ENCODE data around the gene EML1.

Gene EML1

DNA sequence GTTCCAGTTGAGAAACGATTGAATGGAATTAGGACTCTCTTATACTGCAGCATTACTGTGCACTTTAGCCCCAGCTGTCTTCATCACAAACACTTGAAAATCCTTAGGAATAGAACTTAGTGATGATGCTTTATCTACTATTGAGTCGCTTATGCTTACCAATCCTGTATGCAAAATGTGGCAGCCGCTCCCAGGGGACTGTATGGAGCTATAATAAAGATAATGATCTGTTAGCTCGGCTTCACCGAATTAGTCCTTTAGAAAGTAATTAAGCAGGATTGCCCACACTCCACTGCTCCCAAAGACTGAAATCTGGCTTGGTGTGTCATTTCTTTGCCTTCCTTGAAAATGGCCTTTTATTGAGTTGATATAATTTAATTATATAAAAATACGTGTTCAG lies 10.6 kb downstream of the EML1 start:
- DNase-seq: no peak
- 92% methylated on average over 4 of the region's 6 CpGs for WGBS (ENCODE audit: insufficient coverage)
- Histone ChIP-seq H3K27me3 (replicated peaks in 2 of 5; ENCODE audit: control insufficient read depth in 4 of 5, insufficient read depth in 5 of 5, low read length in 4 of 5) (peaks cover 9 to 94% (median 44%) of the 10 kb centered on the region in 5 experiments), H3K4me3 (ENCODE audit: control insufficient read depth in 1 of 7, extremely low read depth in 1 of 7, insufficient read depth in 4 of 7, low read depth in 2 of 7, low read length in 6 of 7) (no peak overlapping the region), H3K4me1 (ENCODE audit: control extremely low read depth in 1 of 4, control insufficient read depth in 4 of 4, insufficient read depth in 4 of 4, low read length in 3 of 4) (no peaks in the 10 kb centered on the region), H3K9me3 (ENCODE audit: control extremely low read depth in 1 of 5, control insufficient read depth in 4 of 5, insufficient read depth in 2 of 5, low read depth in 1 of 5, low read length in 4 of 5) (no peaks in the 10 kb centered on the region), H3K27ac (ENCODE audit: insufficient read depth in 1 of 2, low read depth in 1 of 2, low read length in 2 of 2, poor library complexity in 1 of 2, severe bottlenecking in 2 of 2) (no peak overlapping the region), H3K36me3 (ENCODE audit: control insufficient read depth in 4 of 4, insufficient read depth in 4 of 4, low read length in 3 of 4) (no peaks in the 10 kb centered on the region)
- ChIA-PET CTCF (no interaction called here), POLR2A (no interaction called here)

DNA sequence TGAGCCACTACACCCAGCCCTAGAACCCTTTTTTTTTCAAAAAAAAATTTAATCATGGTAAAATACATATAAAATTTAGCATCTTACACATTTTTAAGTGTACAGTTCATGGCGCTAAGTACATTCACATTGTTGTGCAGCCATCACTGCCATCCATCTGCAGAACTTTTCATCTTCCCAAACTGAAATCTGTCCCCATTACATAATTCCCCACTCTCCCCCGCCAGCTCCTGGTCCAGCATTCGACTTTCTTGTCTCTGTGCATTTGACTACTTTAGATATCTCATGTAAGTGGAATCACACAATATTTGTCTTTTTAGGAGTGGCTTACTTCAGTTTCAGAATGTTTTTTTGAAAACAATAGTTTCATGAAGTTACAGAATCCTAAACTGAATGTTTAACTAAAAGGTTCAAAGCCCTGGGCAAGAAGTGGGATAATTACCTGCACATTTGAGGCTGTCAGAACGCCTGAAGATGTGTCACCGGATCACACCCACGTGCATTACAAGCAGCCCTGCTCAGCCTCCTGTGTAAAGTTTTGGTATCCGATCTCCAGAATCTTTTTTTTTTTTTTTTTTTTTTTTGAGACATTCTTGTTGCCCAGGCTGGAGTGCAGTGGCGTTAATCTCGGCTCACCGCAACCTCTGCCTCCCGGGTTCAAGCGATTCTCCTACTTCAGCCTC lies 12.7 kb downstream of the EML1 start:
- DNase-seq: no peak
- H3K27me3 ChIP-seq (replicated peaks in 2 of 5; ENCODE audit: control insufficient read depth in 4 of 5, insufficient read depth in 5 of 5, low read length in 4 of 5): peaks cover 15 to 93% (median 43%) of the 10 kb centered on the region in 5 experiments
- H3K9me3 ChIP-seq (ENCODE audit: control extremely low read depth in 1 of 5, control insufficient read depth in 4 of 5, insufficient read depth in 2 of 5, low read depth in 1 of 5, low read length in 4 of 5): no peaks in the 10 kb centered on the region
- ChIA-PET POLR2A (no interaction called here), CTCF (interaction anchor here (0.6 to 2.2 kb wide), 3 partner anchors 8 to 67 kb away, joined by 4 to 5 read pairs (median 4); no protein-coding TSS in a partner anchor)
- H3K4me3 ChIP-seq (ENCODE audit: control insufficient read depth in 1 of 7, extremely low read depth in 1 of 7, insufficient read depth in 4 of 7, low read depth in 2 of 7, low read length in 6 of 7): no peak overlapping the region
- no peaks in the 10 kb centered on the region for H3K4me1 ChIP-seq (ENCODE audit: control extremely low read depth in 1 of 4, control insufficient read depth in 4 of 4, insufficient read depth in 4 of 4, low read length in 3 of 4)
- H3K36me3 ChIP-seq (ENCODE audit: control insufficient read depth in 4 of 4, insufficient read depth in 4 of 4, low read length in 3 of 4): no peaks in the 10 kb centered on the region
- H3K27ac ChIP-seq (ENCODE audit: insufficient read depth in 1 of 2, low read depth in 1 of 2, low read length in 2 of 2, poor library complexity in 1 of 2, severe bottlenecking in 2 of 2): no peak overlapping the region
- 96% methylated on average over 6 of the region's 12 CpGs for WGBS (ENCODE audit: insufficient coverage)

DNA sequence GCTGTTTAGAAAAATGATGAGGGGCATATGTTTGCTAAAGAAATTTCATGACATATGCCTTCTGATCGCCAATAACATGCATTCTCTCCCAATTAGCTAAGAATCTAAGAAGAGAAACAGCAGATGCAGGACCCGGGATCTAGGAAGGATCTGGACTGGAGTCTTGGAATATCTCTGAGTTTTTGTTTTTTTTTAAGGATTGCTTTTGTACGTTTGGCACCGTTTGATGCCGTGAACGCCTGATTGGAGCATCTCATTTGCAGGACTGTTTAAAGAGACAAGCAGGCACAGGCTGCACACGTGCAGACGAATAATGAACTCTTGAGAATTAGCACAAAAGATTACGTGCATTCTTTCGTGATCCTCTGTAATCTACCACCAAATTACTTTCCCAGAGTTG lies 13.6 kb downstream of the EML1 start:
- CTCF ChIA-PET: interaction anchor here (0.6 to 2.2 kb wide), 3 partner anchors 9 to 68 kb away, joined by 4 to 5 read pairs (median 4); no protein-coding TSS in a partner anchor
- POLR2A ChIA-PET: no interaction called here
- Histone ChIP-seq H3K4me1 (ENCODE audit: control extremely low read depth in 1 of 4, control insufficient read depth in 4 of 4, insufficient read depth in 4 of 4, low read length in 3 of 4) (no peaks in the 10 kb centered on the region), H3K4me3 (ENCODE audit: control insufficient read depth in 1 of 7, extremely low read depth in 1 of 7, insufficient read depth in 4 of 7, low read depth in 2 of 7, low read length in 6 of 7) (no peak overlapping the region), H3K27me3 (replicated peaks in 2 of 5; ENCODE audit: control insufficient read depth in 4 of 5, insufficient read depth in 5 of 5, low read length in 4 of 5) (peaks cover 15 to 96% (median 48%) of the 10 kb centered on the region in 5 experiments), H3K9me3 (ENCODE audit: control extremely low read depth in 1 of 5, control insufficient read depth in 4 of 5, insufficient read depth in 2 of 5, low read depth in 1 of 5, low read length in 4 of 5) (no peaks in the 10 kb centered on the region), H3K36me3 (ENCODE audit: control insufficient read depth in 4 of 4, insufficient read depth in 4 of 4, low read length in 3 of 4) (no peaks in the 10 kb centered on the region), H3K27ac (ENCODE audit: insufficient read depth in 1 of 2, low read depth in 1 of 2, low read length in 2 of 2, poor library complexity in 1 of 2, severe bottlenecking in 2 of 2) (no peak overlapping the region)
- no peak for DNase-seq
- WGBS (ENCODE audit: insufficient coverage): 92% methylated on average over 9 of the region's 10 CpGs

DNA sequence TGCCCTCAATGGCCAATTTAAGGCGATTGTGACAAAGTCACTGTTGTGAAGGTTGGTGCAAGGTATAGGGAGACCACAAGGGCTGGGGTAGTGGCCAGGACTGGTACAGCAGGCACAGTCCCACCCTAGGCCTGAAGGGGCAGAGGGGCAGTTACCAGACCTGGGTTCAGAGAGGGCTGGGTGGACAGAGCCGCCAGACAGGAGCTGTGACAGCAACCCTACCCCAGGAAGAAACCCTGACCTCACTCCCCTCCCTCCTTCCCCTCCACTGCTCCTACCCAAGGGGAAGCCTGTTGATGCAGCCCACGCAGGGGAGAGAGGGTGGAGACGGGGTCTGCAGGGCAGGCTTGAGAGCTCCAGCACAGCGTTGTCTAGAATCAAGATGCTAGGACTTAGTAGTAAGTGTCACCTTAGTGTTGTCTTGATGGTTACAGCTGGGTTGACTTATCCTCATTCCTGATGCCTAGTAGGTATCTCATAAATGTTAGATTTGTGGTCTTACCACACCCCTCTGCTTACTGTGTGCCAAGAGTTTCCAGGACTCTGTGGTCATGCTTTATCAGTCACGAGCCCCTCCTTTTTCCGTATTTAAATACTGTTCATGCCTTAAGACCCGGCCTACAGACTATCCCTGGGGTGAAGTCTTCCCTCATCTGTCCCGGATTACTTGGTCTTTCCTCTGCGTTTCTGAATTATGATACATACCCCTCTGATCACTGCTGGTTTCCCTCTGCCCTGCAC lies 14.4 kb downstream of the EML1 start:
- POLR2A ChIA-PET: no interaction called here
- 94% methylated on average over 9 of the region's 10 CpGs for WGBS (ENCODE audit: insufficient coverage)

DNA sequence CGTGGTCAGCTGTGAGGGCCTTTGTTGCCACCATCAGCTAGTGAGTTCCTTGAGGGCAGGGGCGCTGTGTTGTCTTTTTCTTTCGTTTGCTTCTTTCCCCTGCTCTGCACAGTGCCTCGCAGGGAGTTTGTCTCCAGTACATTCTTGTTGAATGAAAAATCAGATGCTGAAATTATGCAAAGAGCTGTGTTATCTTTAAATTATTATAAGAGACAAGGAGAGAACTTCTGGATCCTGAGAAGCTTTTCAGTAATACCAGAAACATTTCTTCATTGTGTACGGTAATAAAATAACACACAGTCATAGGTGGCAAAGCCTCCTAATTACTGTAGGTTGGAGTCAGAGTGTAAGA lies 14.9 kb downstream of the EML1 start:
- no peak for DNase-seq
- CTCF ChIA-PET: interaction anchor here (0.9 to 1.4 kb wide), 3 partner anchors 12 to 14 kb away, joined by 3 to 5 read pairs (median 3); partner anchors contain the start of gene EML1
- Histone ChIP-seq H3K4me1 (ENCODE audit: control extremely low read depth in 1 of 4, control insufficient read depth in 4 of 4, insufficient read depth in 4 of 4, low read length in 3 of 4) (no peaks in the 10 kb centered on the region), H3K27me3 (replicated peaks in 2 of 5; ENCODE audit: control insufficient read depth in 4 of 5, insufficient read depth in 5 of 5, low read length in 4 of 5) (peaks cover 15 to 95% (median 58%) of the 10 kb centered on the region in 5 experiments), H3K36me3 (ENCODE audit: control insufficient read depth in 4 of 4, insufficient read depth in 4 of 4, low read length in 3 of 4) (no peaks in the 10 kb centered on the region), H3K9me3 (ENCODE audit: control extremely low read depth in 1 of 5, control insufficient read depth in 4 of 5, insufficient read depth in 2 of 5, low read depth in 1 of 5, low read length in 4 of 5) (no peaks in the 10 kb centered on the region), H3K4me3 (ENCODE audit: control insufficient read depth in 1 of 7, extremely low read depth in 1 of 7, insufficient read depth in 4 of 7, low read depth in 2 of 7, low read length in 6 of 7) (no peak overlapping the region), H3K27ac (ENCODE audit: insufficient read depth in 1 of 2, low read depth in 1 of 2, low read length in 2 of 2, poor library complexity in 1 of 2, severe bottlenecking in 2 of 2) (no peak overlapping the region)
- WGBS (ENCODE audit: insufficient coverage): 94% methylated on average over 3 of the region's 5 CpGs
- POLR2A ChIA-PET: no interaction called here

More for the DNA sequence above, 14.4 kb downstream of the EML1 start:
- peak in 1 of 3 donors; percentile 29 for DNase-seq
- H3K4me3 ChIP-seq (ENCODE audit: control insufficient read depth in 1 of 7, extremely low read depth in 1 of 7, insufficient read depth in 4 of 7, low read depth in 2 of 7, low read length in 6 of 7): no peak overlapping the region
- H3K27me3 ChIP-seq (replicated peaks in 2 of 5; ENCODE audit: control insufficient read depth in 4 of 5, insufficient read depth in 5 of 5, low read length in 4 of 5): peaks cover 15 to 96% (median 55%) of the 10 kb centered on the region in 5 experiments
- CTCF ChIA-PET: interaction anchor here (0.9 to 1.4 kb wide), 3 partner anchors 12 to 14 kb away, joined by 3 to 5 read pairs (median 3); partner anchors contain the start of gene EML1
- H3K9me3 ChIP-seq (ENCODE audit: control extremely low read depth in 1 of 5, control insufficient read depth in 4 of 5, insufficient read depth in 2 of 5, low read depth in 1 of 5, low read length in 4 of 5): no peaks in the 10 kb centered on the region
- H3K36me3 ChIP-seq (ENCODE audit: control insufficient read depth in 4 of 4, insufficient read depth in 4 of 4, low read length in 3 of 4): no peaks in the 10 kb centered on the region
- no peaks in the 10 kb centered on the region for H3K4me1 ChIP-seq (ENCODE audit: control extremely low read depth in 1 of 4, control insufficient read depth in 4 of 4, insufficient read depth in 4 of 4, low read length in 3 of 4)
- H3K27ac ChIP-seq (ENCODE audit: insufficient read depth in 1 of 2, low read depth in 1 of 2, low read length in 2 of 2, poor library complexity in 1 of 2, severe bottlenecking in 2 of 2): no peak overlapping the region

DNA sequence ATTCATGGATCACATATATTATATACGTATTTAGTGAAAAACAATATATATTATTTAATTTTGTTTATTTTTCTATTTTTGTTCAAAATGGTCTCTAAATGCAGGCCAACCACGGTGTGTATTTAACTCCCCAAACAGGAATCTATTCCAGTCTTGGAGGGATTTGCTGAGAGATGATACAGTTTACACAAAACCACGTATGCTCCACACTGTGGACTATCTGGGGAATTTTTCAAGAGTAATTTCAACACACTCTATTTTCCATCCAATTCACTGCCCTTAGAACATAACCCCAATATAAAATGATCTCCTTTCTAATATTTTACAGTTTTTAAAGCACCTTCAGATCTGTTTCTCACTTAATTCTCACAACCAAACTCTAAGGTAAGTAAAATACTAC lies 15.3 kb downstream of the EML1 start:
- ChIA-PET CTCF (interaction anchor here (0.9 to 1.4 kb wide), 3 partner anchors 11 to 15 kb away, joined by 3 to 5 read pairs (median 3); partner anchors contain the start of gene EML1), POLR2A (no interaction called here)
- DNase-seq: no peak
- 100% methylated on average over 1 of the region's 3 CpGs for WGBS (ENCODE audit: insufficient coverage)
- H3K4me1 ChIP-seq (ENCODE audit: control extremely low read depth in 1 of 4, control insufficient read depth in 4 of 4, insufficient read depth in 4 of 4, low read length in 3 of 4): no peaks in the 10 kb centered on the region
- no peak overlapping the region for H3K27ac ChIP-seq (ENCODE audit: insufficient read depth in 1 of 2, low read depth in 1 of 2, low read length in 2 of 2, poor library complexity in 1 of 2, severe bottlenecking in 2 of 2)
- H3K36me3 ChIP-seq (ENCODE audit: control insufficient read depth in 4 of 4, insufficient read depth in 4 of 4, low read length in 3 of 4): no peaks in the 10 kb centered on the region
- H3K4me3 ChIP-seq (ENCODE audit: control insufficient read depth in 1 of 7, extremely low read depth in 1 of 7, insufficient read depth in 4 of 7, low read depth in 2 of 7, low read length in 6 of 7): no peak overlapping the region
- H3K27me3 ChIP-seq (replicated peaks in 2 of 5; ENCODE audit: control insufficient read depth in 4 of 5, insufficient read depth in 5 of 5, low read length in 4 of 5): peaks cover 15 to 95% (median 57%) of the 10 kb centered on the region in 5 experiments
- H3K9me3 ChIP-seq (ENCODE audit: control extremely low read depth in 1 of 5, control insufficient read depth in 4 of 5, insufficient read depth in 2 of 5, low read depth in 1 of 5, low read length in 4 of 5): no peaks in the 10 kb centered on the region

DNA sequence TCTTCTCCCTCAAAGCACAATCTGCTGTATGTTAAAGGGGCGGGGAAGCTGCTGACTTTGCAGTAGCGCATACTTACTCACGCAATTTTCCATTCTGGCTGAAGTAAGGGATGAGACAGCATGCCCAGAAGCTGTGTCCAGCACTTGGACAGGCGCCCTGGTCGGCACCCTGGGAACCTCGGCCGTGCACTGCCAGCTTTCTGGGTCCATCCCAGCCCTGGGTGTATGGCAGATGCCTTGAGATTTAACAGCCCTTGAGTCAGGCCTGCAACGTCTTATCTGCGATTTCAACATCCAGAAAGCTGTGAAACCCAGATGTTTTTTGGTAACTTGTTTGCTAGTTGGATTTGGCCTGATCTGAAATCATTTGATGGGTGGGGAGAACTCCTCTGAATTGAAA lies 16.1 kb downstream of the EML1 start:
- CTCF ChIA-PET: no interaction called here
- DNase-seq: no peak
- POLR2A ChIA-PET: no interaction called here
- 98% methylated on average over 8 of the region's 9 CpGs for WGBS (ENCODE audit: insufficient coverage)
- Histone ChIP-seq H3K9me3 (ENCODE audit: control extremely low read depth in 1 of 5, control insufficient read depth in 4 of 5, insufficient read depth in 2 of 5, low read depth in 1 of 5, low read length in 4 of 5) (no peaks in the 10 kb centered on the region), H3K27ac (ENCODE audit: insufficient read depth in 1 of 2, low read depth in 1 of 2, low read length in 2 of 2, poor library complexity in 1 of 2, severe bottlenecking in 2 of 2) (no peak overlapping the region), H3K4me1 (ENCODE audit: control extremely low read depth in 1 of 4, control insufficient read depth in 4 of 4, insufficient read depth in 4 of 4, low read length in 3 of 4) (no peaks in the 10 kb centered on the region), H3K4me3 (ENCODE audit: control insufficient read depth in 1 of 7, extremely low read depth in 1 of 7, insufficient read depth in 4 of 7, low read depth in 2 of 7, low read length in 6 of 7) (no peak overlapping the region), H3K36me3 (ENCODE audit: control insufficient read depth in 4 of 4, insufficient read depth in 4 of 4, low read length in 3 of 4) (no peaks in the 10 kb centered on the region), H3K27me3 (replicated peaks in 2 of 5; ENCODE audit: control insufficient read depth in 4 of 5, insufficient read depth in 5 of 5, low read length in 4 of 5) (peaks cover 12 to 94% (median 61%) of the 10 kb centered on the region in 5 experiments)

All from common myeloid progenitor, CD34-positive (primary cell).